Effector memory CD4-positive, alpha-beta T cell (primary cell): ENCODE data around the gene HIP1R.
"Not testable (repeated sequence)": the region's sequence is repeated elsewhere in the genome, so short reads cannot be mapped to it uniquely, and the experiment has no call there.

ENCODE experiments used
- DNase-seq, 3 donors: peaks; one replicate each; pipeline ENCODE4 v3.0.0-alpha.2; 2020
- H3K27ac ChIP-seq: 2 replicates; pipeline ENCODE4 v1.7.0; 2013; ENCODE audit warnings: mild to moderate bottlenecking, low read length, moderate library complexity; ENCODE audit not compliant: insufficient read depth, poor library complexity, severe bottlenecking
- H3K27me3 ChIP-seq: replicated peaks from 2 replicates; pipeline ENCODE4 v1.7.0; 2013; ENCODE audit warnings: mild to moderate bottlenecking, low read length; ENCODE audit not compliant: insufficient read depth, control insufficient read depth, poor library complexity, severe bottlenecking
- H3K36me3 ChIP-seq: 2 replicates; pipeline ENCODE4 v1.7.0; 2013; ENCODE audit warnings: mild to moderate bottlenecking, low read length, moderate library complexity; ENCODE audit not compliant: control insufficient read depth, insufficient read depth
- H3K4me1 ChIP-seq: 2 replicates; pipeline ENCODE4 v1.7.0; 2013; ENCODE audit warnings: low read length, mild to moderate bottlenecking; ENCODE audit not compliant: control insufficient read depth, insufficient read depth, poor library complexity, severe bottlenecking
- H3K4me3 ChIP-seq: 2 replicates; pipeline ENCODE4 v1.7.0; 2013; ENCODE audit warnings: low read length, low read depth, mild to moderate bottlenecking; ENCODE audit not compliant: insufficient read depth, poor library complexity, severe bottlenecking
- H3K9me3 ChIP-seq: 2 replicates; pipeline ENCODE4 v1.7.0; 2013; ENCODE audit warnings: mild to moderate bottlenecking, low read length, moderate library complexity; ENCODE audit not compliant: control insufficient read depth

HIP1R gene

DNA sequence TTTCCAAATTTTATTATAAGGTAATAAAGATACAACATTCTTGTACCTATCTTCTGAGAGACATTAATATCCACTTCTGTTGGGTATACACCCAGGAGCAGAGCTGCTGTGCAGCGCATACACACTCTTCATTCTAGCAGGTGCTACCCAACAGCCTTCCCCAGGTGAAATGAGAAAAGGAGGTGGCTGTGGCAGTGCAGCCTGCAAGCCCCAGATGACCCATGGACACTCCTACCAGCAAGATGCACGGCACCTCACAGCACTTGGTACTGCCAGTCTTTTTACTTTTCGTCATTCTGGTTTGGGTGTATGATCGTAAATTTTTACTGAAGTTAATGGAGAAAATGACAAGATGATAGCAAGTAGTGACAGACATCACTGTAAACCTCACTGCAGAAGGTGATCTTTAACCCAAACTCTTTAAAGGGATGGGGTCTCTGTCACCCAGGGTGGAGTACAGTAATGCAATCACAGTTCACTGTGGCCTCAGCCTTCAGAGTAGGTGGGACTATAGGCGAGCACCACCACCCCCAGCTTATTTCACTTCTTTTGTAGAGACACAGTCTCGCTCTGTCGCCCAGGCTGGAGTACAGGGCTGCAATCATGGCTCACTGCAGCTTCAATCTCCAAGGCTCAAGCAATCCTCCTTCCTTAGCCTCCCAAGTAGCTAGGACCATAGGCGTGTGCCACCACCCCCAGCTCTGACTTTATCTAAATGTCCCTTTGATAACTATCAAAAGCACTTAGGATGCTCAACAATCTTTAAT, 34.1 kb downstream of the HIP1R start:
- Histone ChIP-seq H3K4me1 (peaks cover 39% of the 10 kb centered on the region), H3K27me3 (no peaks in the 10 kb centered on the region), H3K4me3 (no peak overlapping the region), H3K27ac (no peak overlapping the region), H3K36me3 (peaks cover 50% of the 10 kb centered on the region), H3K9me3 (no peaks in the 10 kb centered on the region)
- no peak for DNase-seq

DNA sequence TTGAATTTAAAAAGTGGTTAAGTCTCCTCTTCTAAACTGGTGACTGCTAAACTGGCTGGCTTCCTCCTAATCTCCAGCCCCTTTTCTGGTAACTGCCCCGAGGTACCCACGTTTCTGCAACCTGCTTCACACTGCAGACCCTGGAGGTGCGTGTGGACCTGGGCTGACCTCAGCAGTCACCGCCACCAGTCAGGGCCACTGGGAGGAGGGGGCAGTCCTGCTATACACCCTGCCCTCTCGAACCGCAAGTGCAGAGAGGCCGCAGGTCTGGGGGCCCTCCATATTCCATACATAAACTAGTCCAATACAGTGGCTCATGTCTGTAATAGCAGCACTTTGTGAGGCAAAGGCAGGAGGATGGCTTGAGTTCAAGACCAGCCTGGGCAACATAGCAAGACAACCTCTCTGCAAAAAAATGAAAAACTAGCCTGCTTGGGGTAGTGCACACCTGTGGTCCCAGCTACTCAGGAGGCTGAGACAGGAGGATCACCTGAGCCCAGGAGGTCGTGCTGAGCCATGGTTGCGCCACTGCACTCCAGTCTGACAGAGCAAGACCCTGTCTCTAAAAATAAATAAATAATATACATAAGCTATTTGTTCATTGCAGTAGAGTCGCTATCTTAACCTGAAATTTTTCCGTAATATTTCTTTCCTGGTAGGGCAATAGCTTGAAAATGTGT, 35.0 kb downstream of the HIP1R start:
- no peaks in the 10 kb centered on the region for H3K27me3 ChIP-seq
- no peak overlapping the region for H3K4me3 ChIP-seq
- no peak overlapping the region for H3K27ac ChIP-seq
- no peak for DNase-seq
- no peaks in the 10 kb centered on the region for H3K9me3 ChIP-seq
- peaks cover 50% of the 10 kb centered on the region for H3K36me3 ChIP-seq
- peaks cover 40% of the 10 kb centered on the region for H3K4me1 ChIP-seq

DNA sequence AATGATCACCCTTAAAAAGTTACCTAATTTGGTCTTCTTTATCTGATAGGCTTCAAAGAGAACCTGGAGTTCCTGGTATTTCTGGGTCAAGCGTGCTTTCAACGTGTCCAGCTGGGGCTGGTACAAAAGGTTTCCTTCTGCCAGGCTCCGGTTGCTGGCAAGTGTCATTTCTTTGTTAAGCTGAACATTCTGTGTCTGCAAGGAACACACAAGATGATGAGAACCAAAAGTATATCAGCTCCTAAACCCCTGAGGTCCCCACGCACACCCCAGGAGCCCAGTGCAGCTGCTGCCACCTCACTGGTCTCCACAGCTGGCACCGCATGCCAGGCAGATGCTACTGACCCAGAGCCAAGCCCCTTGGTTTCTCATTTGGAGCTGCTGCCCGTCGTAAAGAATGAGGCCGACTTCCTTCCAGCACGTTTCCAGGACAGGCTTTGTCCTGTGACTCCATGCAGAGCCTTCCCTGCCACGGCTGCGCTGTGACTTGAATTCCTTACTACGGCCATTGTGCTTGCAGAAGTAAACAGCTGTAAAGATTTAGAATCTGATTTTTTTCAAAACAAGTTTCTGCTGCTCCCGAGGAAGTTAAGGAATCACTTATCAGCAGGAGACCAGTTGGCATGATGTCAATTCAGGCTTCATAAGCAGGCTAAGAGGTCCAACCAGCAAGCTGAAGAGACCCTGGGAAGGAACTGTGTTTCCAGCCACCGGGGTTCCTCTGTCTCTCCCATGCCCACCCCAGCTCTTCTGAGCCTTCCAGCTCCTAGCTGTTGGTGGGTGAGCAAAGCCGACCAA, 35.8 kb downstream of the HIP1R start:
- Histone ChIP-seq H3K27me3 (no peaks in the 10 kb centered on the region), H3K4me1 (peaks cover 44% of the 10 kb centered on the region), H3K27ac (peak overlapping the region; percentile 54), H3K36me3 (peaks cover 44% of the 10 kb centered on the region), H3K4me3 (peak overlapping the region; percentile 47), H3K9me3 (no peaks in the 10 kb centered on the region)
- no peak for DNase-seq

DNA sequence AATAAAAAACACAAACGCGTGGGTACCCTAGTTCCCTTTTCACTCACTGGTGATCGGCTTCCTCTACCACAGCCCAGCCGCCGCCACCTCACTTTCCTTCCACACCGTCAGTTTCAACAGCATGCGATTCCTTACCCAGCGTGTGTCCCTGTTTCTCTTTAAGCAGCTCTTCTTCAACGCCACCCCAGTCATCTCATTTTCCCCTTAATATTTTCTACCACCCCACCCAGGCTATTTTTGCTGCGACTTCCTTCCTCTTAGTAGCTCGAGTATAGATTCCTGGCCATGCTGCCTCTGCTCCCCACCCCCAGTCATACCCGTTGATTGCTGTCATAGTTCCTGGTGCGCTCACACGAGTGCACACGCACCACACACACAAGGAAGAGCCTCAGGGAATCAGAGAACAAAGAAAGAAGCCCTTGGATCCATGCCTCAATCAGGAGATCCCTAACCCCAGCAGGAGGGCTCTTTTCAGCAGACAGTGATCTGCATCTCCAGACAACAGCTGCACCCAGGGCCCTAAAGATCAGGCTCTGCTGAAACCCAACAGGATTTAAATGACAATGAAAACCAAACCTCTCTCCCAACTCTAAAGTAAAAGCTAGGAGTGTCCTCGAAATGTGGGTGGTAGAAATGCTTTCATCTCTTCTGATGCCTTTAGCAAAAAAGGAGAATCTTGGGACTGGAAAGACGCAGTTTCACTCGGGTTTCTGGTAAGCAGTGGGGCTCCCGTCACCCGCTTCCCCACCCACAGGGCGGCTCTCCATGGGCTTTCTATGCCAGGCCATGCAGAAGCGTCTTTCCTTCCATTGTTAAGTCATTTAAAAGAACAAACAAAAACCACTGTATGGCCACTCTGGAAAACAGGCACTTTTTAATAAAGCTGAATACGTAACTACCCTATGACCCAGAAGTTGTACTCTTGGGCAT, 36.9 kb downstream of the HIP1R start:
- H3K27me3 ChIP-seq = no peaks in the 10 kb centered on the region
- peak overlapping the region; percentile 54 for H3K27ac ChIP-seq
- H3K36me3 ChIP-seq = peaks cover 38% of the 10 kb centered on the region
- no peaks in the 10 kb centered on the region for H3K9me3 ChIP-seq
- no peak for DNase-seq
- H3K4me1 ChIP-seq = peaks cover 45% of the 10 kb centered on the region
- peak overlapping the region; percentile 47 for H3K4me3 ChIP-seq

GRCh38 chr12:122872815-122873361, 37.6 kb downstream of the HIP1R start:
- Histone ChIP-seq H3K27me3 (no peaks in the 10 kb centered on the region), H3K9me3 (no peaks in the 10 kb centered on the region), H3K4me3 (no peak overlapping the region), H3K36me3 (peaks cover 30% of the 10 kb centered on the region), H3K27ac (no peak overlapping the region), H3K4me1 (peaks cover 45% of the 10 kb centered on the region)
- no peak for DNase-seq

DNA sequence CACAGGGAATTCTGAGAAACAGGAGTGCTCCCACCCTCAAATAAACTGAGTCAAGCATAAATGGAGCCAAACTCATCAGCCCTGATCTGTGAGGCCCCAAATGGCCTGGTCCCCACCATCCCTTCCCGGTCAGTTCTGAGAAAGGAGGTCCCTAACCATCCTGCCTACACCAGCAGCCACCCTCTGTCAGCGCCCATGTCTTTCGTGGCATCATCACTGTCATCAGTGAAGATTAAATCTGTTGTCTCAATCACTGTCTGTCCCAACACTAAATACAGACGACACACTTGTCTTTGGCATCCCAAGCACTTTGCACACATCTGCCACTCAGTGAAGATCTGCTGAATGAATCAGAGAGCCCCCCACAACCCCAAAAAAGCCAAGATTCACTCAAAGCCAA, 38.3 kb downstream of the HIP1R start:
- no peak for DNase-seq
- H3K4me1 ChIP-seq = peaks cover 51% of the 10 kb centered on the region
- H3K36me3 ChIP-seq = peaks cover 24% of the 10 kb centered on the region
- H3K27ac ChIP-seq = no peak overlapping the region
- H3K4me3 ChIP-seq = no peak overlapping the region
- H3K27me3 ChIP-seq = no peaks in the 10 kb centered on the region
- no peaks in the 10 kb centered on the region for H3K9me3 ChIP-seq

DNA sequence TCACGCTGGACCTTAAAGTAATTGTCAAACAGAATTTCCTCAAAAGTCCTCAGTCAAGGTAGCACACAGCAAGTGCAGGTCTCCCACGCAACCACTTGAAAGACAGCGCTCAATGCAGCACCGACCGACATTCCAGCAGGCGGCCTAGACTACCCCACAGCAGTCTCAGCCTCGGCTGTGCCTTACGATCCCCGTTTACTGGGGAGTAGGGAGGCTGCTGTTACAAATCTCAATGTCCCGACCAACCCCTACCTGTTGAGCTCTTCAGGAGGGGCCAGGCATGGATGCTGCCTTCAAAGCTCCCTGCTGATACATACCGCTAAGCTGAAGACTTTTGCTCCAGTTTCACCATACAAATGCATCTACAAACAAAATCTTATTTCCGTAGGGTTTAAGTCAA, 38.8 kb downstream of the HIP1R start:
- no peak overlapping the region for H3K4me3 ChIP-seq
- DNase-seq = no peak

GRCh38 chr12:122875590-122876220, 40.4 kb downstream of the HIP1R start:
- Histone ChIP-seq H3K4me1 (peaks cover 49% of the 10 kb centered on the region), H3K27ac (peak overlapping the region; percentile 19), H3K4me3 (no peak overlapping the region), H3K27me3 (no peaks in the 10 kb centered on the region), H3K36me3 (peaks cover 5% of the 10 kb centered on the region), H3K9me3 (no peaks in the 10 kb centered on the region)
- DNase-seq = no peak

More for the DNA sequence above, 38.8 kb downstream of the HIP1R start:
- no peaks in the 10 kb centered on the region for H3K9me3 ChIP-seq
- peaks cover 55% of the 10 kb centered on the region for H3K4me1 ChIP-seq
- peaks cover 20% of the 10 kb centered on the region for H3K36me3 ChIP-seq
- no peaks in the 10 kb centered on the region for H3K27me3 ChIP-seq
- H3K27ac ChIP-seq = no peak overlapping the region

DNA sequence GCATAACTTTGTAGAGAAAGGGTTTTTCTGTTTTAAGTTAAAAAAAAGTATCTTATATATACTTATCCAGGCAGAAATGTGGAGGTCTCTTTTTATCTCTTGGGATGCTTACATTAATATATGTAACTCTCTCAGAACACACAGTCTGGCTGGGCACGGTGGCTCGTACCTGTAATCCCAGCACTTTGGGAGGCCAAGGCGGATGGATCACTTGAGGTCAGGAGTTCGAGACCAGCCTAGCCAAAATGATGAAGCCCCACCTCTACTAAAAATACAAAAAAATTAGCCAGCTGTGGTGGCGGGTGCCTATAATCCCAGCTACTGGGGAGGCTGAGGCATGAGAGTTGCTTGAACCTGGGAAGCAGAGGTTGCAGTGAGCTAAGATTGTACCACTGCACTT, 41.0 kb downstream of the HIP1R start:
- H3K9me3 ChIP-seq, H3K27ac ChIP-seq, H3K27me3 ChIP-seq, H3K4me3 ChIP-seq, H3K36me3 ChIP-seq, DNase-seq: not testable (repeated sequence)
- peaks cover 43% of the 10 kb centered on the region for H3K4me1 ChIP-seq
